WTC11 (cell line): ENCODE measurements around the gene TENT5A. TPM values are rescaled to one million over a fixed set of nuclear protein-coding genes. Genes with fewer than 3 reads are reported as not detected.

Source experiments
- ATAC-seq: fragments of 200-7000 bp; cut with Tn5 transposase; 2 replicates; pipeline ENCODE4 v1.10.0; 2021; ENCODE audit warnings: mild to moderate bottlenecking, moderate library complexity
- CTCF ChIA-PET: fragments of 300-600 bp; sonication (Branson Sonifier 250); formaldehyde crosslinking; loops from one replicate; lab custom pipeline; 2021; ENCODE audit warnings: antibody characterized with exemption; lab: Charles Lee
- POLR2A ChIA-PET: fragments of 350-600 bp; sonication (Branson Sonifier 250); formaldehyde crosslinking; loops from one replicate; lab custom pipeline; 2021; ENCODE audit warnings: antibody characterized with exemption; lab: Charles Lee
- DNase-seq: peaks from one replicate; pipeline ENCODE4 v3.0.0; 2021; ENCODE audit warnings: low spot score
- H3K27ac Mint-ChIP-seq: 2 replicates; pipeline ENCODE4 v1.8.0; 2021; ENCODE audit warnings: mixed read lengths
- H3K27me3 Mint-ChIP-seq: 2 replicates; pipeline ENCODE4 v1.8.0; 2021; ENCODE audit warnings: low read depth, mild to moderate bottlenecking, moderate library complexity, mixed read lengths
- H3K36me3 Mint-ChIP-seq: 2 replicates; pipeline ENCODE4 v1.8.0; 2021; ENCODE audit warnings: mixed read lengths
- H3K4me1 Mint-ChIP-seq: 2 replicates; pipeline ENCODE4 v1.8.0; 2022; ENCODE audit warnings: mixed read lengths
- H3K4me3 Mint-ChIP-seq: 2 replicates; pipeline ENCODE4 v1.8.0; 2021; ENCODE audit warnings: mild to moderate bottlenecking, moderate library complexity, mixed read lengths
- H3K9me3 Mint-ChIP-seq: 2 replicates; pipeline ENCODE4 v1.8.0; 2021; ENCODE audit warnings: mixed read lengths
- CBFB ChIP-seq: sonication (generic); formaldehyde crosslinking; IDR thresholded peaks from 2 replicates; pipeline ENCODE4 v1.8.1; 2022; ENCODE audit warnings: mild to moderate bottlenecking, low read depth, missing genetic modification reagents
- ELF4 ChIP-seq: sonication (generic); formaldehyde crosslinking; IDR thresholded peaks from 2 replicates; pipeline ENCODE4 v1.8.1; 2022; ENCODE audit warnings: low read depth, mild to moderate bottlenecking, moderate library complexity, missing genetic modification reagents
- FOXK1 ChIP-seq: sonication (generic); formaldehyde crosslinking; IDR thresholded peaks from 2 replicates; pipeline ENCODE4 v1.8.0; 2022; ENCODE audit warnings: mild to moderate bottlenecking, moderate library complexity, missing genetic modification reagents
- GRHL2 ChIP-seq: fragments of 250-450 bp; sonication (Bioruptor Pico); IDR thresholded peaks from 2 replicates; pipeline ENCODE4 v1.8.0; 2022; ENCODE audit warnings: mild to moderate bottlenecking, moderate library complexity; ENCODE audit not compliant: insufficient replicate concordance, severe bottlenecking
- PRRX2 ChIP-seq: fragments of 250-450 bp; sonication (Bioruptor Pico); IDR thresholded peaks from 2 replicates; pipeline ENCODE4 v1.8.0; 2021; ENCODE audit warnings: mild to moderate bottlenecking
- RELA ChIP-seq: sonication (generic); formaldehyde crosslinking; IDR thresholded peaks from 2 replicates; pipeline ENCODE4 v1.8.1; 2022; ENCODE audit warnings: missing genetic modification reagents, mild to moderate bottlenecking, borderline replicate concordance
- RORB ChIP-seq: fragments of 250-450 bp; sonication (Bioruptor Pico); IDR thresholded peaks from 2 replicates; pipeline ENCODE4 v1.9.0; 2021; ENCODE audit warnings: mild to moderate bottlenecking
- TCF7 ChIP-seq: sonication (generic); formaldehyde crosslinking; IDR thresholded peaks from 2 replicates; pipeline ENCODE4 v1.8.0; 2022; ENCODE audit warnings: mild to moderate bottlenecking, low read depth, missing genetic modification reagents, moderate library complexity
- TEAD1 ChIP-seq: sonication (generic); formaldehyde crosslinking; IDR thresholded peaks from 2 replicates; pipeline ENCODE4 v1.8.0; 2022; ENCODE audit warnings: mild to moderate bottlenecking, missing genetic modification reagents
- ZNF219 ChIP-seq: sonication (generic); formaldehyde crosslinking; IDR thresholded peaks from 2 replicates; pipeline ENCODE4 v1.8.0; 2023; ENCODE audit warnings: missing genetic modification reagents, mild to moderate bottlenecking, borderline replicate concordance
- ZNF671 ChIP-seq: fragments of 250-450 bp; sonication (Bioruptor Pico); IDR thresholded peaks from 2 replicates; pipeline ENCODE4 v1.8.0; 2021; ENCODE audit warnings: mild to moderate bottlenecking
- total RNA-seq: library from RNA; stranded (reverse); gene quantifications from 3 replicates; pipeline ENCODE4 v1.2.3, GENCODE V29; 2021
- TF ChIP-seq, protein P1 (sequence below): sonication (generic); formaldehyde crosslinking; IDR thresholded peaks from 2 replicates; pipeline ENCODE4 v1.8.0; 2022; ENCODE audit warnings: mild to moderate bottlenecking, missing genetic modification reagents
- TF ChIP-seq, protein P2 (sequence below): fragments of 250-450 bp; sonication (Bioruptor Pico); conservative IDR thresholded peaks from 2 replicates; pipeline ENCODE4 v1.9.0; 2021; ENCODE audit warnings: mild to moderate bottlenecking
- TF ChIP-seq, protein P3 (sequence below): fragments of 250-450 bp; sonication (Bioruptor Pico); IDR thresholded peaks from 2 replicates; pipeline ENCODE4 v1.8.0; 2021; ENCODE audit warnings: mild to moderate bottlenecking
- TF ChIP-seq, protein P4 (sequence below): sonication (generic); formaldehyde crosslinking; IDR thresholded peaks from 2 replicates; pipeline ENCODE4 v1.8.1; 2022; ENCODE audit warnings: mild to moderate bottlenecking, missing genetic modification reagents, moderate library complexity, borderline replicate concordance
- TF ChIP-seq, protein P5 (sequence below): sonication (generic); formaldehyde crosslinking; IDR thresholded peaks from 2 replicates; pipeline ENCODE4 v1.8.1; 2022; ENCODE audit warnings: missing genetic modification reagents, borderline replicate concordance
- TF ChIP-seq, protein P6 (sequence below): fragments of 250-450 bp; sonication (Bioruptor Pico); IDR thresholded peaks from 2 replicates; pipeline ENCODE4 v1.9.0; 2021; ENCODE audit warnings: moderate library complexity, mild to moderate bottlenecking, inconsistent platforms, borderline replicate concordance

The TENT5A gene
- total RNA-seq, 1 experiment from 2014 or later, result 3.2 TPM

DNA sequence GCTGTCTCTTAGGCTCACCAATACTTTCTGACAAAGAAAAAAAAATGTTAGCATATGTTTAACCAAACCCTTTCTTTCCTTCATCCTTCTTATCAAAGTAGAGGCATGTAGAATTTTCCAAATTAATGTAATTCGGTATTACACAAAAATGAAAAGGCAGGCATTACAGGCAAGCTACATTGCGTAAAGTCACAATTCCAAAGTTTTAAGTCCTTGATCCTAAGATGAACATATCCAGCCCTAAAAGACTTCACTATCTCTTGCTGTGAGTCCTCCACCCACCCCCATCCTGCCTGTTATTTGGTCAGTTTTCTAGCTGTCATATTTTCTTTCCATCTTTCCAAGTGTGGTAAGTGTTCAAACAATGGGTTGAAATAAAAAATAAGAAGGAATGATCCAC is 12.1 kb upstream of the TENT5A start (continued):
- TF ChIP-seq, protein P1, sequence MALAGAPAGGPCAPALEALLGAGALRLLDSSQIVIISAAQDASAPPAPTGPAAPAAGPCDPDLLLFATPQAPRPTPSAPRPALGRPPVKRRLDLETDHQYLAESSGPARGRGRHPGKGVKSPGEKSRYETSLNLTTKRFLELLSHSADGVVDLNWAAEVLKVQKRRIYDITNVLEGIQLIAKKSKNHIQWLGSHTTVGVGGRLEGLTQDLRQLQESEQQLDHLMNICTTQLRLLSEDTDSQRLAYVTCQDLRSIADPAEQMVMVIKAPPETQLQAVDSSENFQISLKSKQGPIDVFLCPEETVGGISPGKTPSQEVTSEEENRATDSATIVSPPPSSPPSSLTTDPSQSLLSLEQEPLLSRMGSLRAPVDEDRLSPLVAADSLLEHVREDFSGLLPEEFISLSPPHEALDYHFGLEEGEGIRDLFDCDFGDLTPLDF (CRISPR knock-in tag), result no peak
- TF ChIP-seq, protein P2, sequence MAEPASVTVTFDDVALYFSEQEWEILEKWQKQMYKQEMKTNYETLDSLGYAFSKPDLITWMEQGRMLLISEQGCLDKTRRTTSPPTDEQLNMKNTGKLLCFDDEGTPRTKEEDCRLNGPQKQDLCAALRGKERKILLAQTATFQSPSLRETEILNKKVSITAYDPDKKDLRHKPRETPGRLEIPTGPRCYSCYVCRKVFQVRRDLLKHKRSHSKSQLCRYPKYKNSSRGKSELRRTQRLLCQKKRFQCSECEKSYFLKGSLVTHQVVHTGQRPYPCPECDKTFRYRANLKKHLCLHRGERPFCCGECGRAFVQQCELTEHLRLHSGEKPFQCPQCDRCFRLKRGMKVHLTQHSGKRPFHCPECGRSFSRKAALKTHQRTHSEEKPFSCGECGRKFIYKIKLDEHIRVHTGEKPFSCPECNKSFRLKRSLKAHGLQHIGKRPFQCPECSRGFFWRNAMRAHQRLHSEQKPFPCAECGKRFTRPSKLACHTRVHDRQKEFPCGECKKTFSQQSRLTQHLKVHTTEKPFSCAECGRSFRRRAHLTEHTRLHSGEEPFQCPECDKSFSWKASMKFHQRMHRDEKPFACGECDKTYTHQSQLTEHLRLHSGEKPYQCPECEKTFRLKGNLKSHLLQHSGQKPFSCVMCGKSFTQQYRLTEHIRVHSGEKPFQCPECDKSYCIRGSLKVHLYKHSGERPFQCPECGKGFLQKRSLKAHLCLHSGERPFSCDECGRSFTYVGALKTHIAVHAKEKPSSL (CRISPR knock-in tag), result no peak
- TF ChIP-seq GRHL2 (CRISPR knock-in tag) (no peak), TEAD1 (no peak), ZNF671 (CRISPR knock-in tag) (no peak), ZNF219 (CRISPR knock-in tag) (no peak), CBFB (no peak)
- TF ChIP-seq, protein P3, sequence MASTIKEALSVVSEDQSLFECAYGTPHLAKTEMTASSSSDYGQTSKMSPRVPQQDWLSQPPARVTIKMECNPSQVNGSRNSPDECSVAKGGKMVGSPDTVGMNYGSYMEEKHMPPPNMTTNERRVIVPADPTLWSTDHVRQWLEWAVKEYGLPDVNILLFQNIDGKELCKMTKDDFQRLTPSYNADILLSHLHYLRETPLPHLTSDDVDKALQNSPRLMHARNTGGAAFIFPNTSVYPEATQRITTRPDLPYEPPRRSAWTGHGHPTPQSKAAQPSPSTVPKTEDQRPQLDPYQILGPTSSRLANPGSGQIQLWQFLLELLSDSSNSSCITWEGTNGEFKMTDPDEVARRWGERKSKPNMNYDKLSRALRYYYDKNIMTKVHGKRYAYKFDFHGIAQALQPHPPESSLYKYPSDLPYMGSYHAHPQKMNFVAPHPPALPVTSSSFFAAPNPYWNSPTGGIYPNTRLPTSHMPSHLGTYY (CRISPR knock-in tag), result no peak
- TF ChIP-seq, protein P4, sequence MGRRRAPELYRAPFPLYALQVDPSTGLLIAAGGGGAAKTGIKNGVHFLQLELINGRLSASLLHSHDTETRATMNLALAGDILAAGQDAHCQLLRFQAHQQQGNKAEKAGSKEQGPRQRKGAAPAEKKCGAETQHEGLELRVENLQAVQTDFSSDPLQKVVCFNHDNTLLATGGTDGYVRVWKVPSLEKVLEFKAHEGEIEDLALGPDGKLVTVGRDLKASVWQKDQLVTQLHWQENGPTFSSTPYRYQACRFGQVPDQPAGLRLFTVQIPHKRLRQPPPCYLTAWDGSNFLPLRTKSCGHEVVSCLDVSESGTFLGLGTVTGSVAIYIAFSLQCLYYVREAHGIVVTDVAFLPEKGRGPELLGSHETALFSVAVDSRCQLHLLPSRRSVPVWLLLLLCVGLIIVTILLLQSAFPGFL (CRISPR knock-in tag), result no peak

DNA sequence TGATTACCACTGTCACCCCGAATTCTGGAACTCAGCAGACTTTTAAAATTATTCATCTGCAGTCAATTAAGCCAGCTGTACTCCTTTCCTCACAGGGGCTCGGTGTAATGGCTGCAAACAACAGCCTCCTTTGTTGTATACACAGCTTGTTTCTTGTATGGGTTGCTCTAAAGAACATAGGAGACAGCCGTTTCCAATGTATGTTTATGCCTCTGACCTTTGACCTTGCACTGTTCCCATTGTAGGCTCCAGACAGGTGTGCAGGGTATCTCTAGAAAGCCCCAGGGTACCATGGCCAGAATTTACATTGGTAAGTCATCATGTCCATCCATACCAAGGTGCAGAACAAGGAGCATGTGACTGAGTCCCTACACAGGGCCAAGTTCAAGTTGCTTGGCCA is 11.5 kb upstream of the TENT5A start:
- Mint-ChIP-seq H3K27ac (no peak overlapping the region), H3K27me3 (no peaks in the 10 kb centered on the region), H3K4me3 (no peak overlapping the region), H3K9me3 (peaks cover 15% of the 10 kb centered on the region), H3K36me3 (peaks cover 3% of the 10 kb centered on the region), H3K4me1 (peaks cover 25% of the 10 kb centered on the region)
- POLR2A ChIA-PET, result interaction anchor here (1.2 kb wide), 1 partner anchor 11 kb away, joined by 4 read pairs; the partner anchor contains the start of gene TENT5A
- TF ChIP-seq ELF4 (CRISPR knock-in tag), result no peak
- TF ChIP-seq, protein P5, sequence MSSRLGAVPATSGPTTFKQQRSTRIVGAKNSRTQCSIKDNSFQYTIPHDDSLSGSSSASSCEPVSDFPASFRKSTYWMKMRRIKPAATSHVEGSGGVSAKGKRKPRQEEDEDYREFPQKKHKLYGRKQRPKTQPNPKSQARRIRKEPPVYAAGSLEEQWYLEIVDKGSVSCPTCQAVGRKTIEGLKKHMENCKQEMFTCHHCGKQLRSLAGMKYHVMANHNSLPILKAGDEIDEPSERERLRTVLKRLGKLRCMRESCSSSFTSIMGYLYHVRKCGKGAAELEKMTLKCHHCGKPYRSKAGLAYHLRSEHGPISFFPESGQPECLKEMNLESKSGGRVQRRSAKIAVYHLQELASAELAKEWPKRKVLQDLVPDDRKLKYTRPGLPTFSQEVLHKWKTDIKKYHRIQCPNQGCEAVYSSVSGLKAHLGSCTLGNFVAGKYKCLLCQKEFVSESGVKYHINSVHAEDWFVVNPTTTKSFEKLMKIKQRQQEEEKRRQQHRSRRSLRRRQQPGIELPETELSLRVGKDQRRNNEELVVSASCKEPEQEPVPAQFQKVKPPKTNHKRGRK (CRISPR knock-in tag), result no peak
- TF ChIP-seq RORB, result no peak
- TF ChIP-seq, protein P6, sequence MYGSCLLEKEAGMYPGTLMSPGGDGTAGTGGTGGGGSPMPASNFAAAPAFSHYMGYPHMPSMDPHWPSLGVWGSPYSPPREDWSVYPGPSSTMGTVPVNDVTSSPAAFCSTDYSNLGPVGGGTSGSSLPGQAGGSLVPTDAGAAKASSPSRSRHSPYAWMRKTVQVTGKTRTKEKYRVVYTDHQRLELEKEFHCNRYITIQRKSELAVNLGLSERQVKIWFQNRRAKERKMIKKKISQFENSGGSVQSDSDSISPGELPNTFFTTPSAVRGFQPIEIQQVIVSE (CRISPR knock-in tag), result no peak
- TF ChIP-seq PRRX2, result no peak
- TF ChIP-seq ZNF219 (CRISPR knock-in tag), result no peak
- TF ChIP-seq FOXK1, result no peak
- TF ChIP-seq RELA (CRISPR knock-in tag), result no peak
- TF ChIP-seq TCF7 (CRISPR knock-in tag), result no peak
- no peak for DNase-seq
- no peak for ATAC-seq
- CTCF ChIA-PET, result no interaction called here
